Ureter (tissue), 1 donor: ENCODE measurements around the gene EEIG2. TPM values are rescaled to one million over a fixed set of nuclear protein-coding genes. Genes with fewer than 3 reads are reported as not detected.
A peak's percentile ranks its signal among the peaks of the same experiment; 100 is the strongest.
"Not testable (repeated sequence)": the region's sequence is repeated elsewhere in the genome, so short reads cannot be mapped to it uniquely, and the experiment has no call there.

Experiments used
- DNase-seq: peaks from one replicate; pipeline ENCODE4 v3.0.0-alpha.2; 2020; ENCODE audit warnings: low spot score
- total RNA-seq: library from RNA; stranded (reverse); gene quantifications from one replicate; pipeline ENCODE4 v1.2.4, GENCODE V29; 2023
- donor health status: DM: yes; HTN: yes; CAD: no.

Gene EEIG2
- total RNA-seq, 1 donor from 2014 or later: 24.1 TPM

- not testable (repeated sequence) for DNase-seq
These were observed 12.4 kb upstream of the EEIG2 start for GRCh38 chr1:108547493-108547892.

- DNase-seq: no peak
These were observed 8.6 kb upstream of the EEIG2 start for GRCh38 chr1:108551137-108551862.

DNA sequence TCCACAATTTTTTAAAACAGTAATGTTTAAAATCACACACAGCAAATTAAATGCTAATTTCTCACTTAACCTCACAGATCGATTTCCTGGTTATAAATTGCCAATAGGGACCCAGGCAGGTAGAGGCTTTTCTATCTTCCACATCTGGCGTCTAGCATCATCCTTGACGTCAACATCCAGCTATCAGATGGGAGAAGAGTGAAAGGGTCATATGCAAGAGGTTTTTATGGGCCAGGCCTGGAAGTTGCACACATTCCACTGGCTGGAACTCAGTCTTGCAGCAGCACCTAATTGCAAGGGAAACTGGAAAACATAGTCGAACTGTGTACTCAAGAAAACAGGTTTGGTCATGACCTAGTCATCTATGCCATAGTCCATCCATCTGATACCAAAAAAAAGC, 6.0 kb upstream of the EEIG2 start:
- DNase-seq: no peak

- no peak for DNase-seq
These were observed 5.0 kb upstream of the EEIG2 start for GRCh38 chr1:108554682-108555427.

- DNase-seq: no peak
These were observed 3.8 kb upstream of the EEIG2 start for GRCh38 chr1:108556066-108556465.

DNA sequence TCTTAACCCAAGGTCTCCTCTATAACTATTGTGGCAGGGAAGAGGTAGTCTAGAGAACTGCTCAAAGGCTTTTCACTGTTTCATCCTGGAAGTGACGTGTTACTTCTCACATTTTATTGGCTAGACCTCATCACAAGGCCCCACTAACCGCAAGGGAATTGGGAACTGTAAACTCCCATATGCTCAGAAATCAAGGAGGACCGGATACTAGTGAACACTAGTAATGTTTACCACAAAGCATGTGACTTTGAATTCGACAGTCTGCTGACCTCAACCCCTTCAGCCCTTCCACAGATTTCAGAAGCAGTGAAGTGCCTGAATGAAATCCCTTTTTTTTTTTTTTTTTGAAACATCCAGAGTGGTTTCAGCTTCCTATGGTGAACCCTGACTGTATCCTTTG, 3.4 kb upstream of the EEIG2 start:
- no peak for DNase-seq

DNA sequence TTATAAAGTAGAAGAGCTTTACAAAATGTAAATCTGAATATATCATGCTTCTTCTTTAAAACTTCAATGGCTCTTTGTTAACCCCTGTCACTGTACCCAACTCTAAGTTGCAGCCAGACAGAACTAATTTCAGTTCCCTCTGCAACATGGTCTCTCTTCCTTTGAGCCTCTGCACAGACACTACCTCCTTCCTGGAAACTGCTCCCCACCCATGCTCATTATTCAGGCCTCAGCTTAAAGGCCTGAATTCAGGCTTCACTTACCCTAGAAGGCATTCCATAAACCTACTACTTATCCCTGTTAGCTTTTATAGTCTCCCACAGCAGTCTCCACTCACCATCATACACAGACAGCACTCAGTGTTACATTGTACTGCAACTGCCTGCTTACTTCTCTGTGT, 2.6 kb upstream of the EEIG2 start:
- no peak for DNase-seq

DNA sequence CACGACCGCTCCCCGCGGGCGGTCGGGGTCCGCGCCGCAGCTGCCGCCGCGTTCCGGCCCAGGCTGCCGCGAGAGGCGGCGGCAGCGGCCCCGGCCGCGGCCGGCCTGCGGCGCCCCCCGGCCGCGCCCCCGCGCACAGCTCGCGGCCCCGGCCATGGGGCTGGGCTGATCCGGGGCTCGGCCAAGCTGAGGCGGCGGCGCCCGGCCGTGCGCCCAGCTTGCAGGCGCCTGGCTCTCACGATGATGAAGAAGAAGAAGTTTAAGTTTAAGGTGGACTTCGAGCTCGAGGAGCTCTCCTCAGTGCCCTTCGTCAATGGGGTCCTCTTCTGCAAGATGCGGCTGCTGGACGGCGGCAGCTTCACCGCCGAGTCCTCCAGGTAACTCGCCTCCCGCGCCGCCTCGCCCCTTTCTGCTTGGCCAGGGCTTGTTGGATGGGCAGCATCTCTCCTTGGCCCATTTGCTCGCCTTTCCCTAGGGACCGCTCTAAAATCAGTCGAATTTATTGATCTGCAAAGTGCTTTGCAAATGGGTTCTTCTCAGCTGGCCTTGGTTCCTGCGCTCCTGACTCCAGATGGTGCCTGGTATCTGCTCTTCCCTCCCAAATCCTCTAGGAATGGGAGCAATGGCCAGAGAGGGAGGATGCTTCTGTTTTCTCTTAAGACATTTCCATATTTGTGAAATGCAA, 431 bp downstream of the EEIG2 start:
- DNase-seq: no peak

DNA sequence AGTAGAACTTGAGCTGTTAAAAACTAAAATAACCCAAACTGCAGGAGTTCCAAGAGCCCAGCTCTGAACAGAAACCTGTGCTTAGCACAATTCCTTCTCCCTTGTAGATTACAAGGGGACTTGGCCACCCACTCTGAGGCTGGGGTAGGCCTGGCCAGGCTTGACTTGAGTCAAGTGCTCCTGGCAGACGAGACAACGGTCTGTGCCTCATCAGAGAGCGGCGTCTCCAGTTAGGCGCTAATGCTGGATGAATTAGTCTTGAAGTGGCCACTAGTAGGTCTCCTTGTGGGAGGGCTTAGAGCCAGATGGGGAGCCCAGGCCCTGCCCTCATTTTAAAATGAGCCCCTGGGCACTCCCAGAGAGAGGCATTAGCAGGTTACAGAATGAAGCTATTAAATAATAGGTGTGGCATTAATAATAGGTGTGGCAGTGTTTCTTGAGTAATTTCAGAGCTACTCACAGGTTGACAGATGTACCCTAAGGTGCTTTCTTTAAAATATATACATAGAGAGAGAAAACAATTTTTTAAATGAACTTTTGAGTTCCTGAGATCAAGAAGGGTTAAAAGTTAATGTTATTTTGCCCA, 1.1 kb downstream of the EEIG2 start:
- DNase-seq: peak; percentile 49

- peak; percentile 80 for DNase-seq
These were observed 1.9 kb downstream of the EEIG2 start for GRCh38 chr1:108561689-108562326.

- DNase-seq: no peak
These were observed 3.9 kb downstream of the EEIG2 start for GRCh38 chr1:108563808-108564207.

GRCh38 chr1:108565081-108565480, 5.2 kb downstream of the EEIG2 start:
- no peak for DNase-seq

DNA sequence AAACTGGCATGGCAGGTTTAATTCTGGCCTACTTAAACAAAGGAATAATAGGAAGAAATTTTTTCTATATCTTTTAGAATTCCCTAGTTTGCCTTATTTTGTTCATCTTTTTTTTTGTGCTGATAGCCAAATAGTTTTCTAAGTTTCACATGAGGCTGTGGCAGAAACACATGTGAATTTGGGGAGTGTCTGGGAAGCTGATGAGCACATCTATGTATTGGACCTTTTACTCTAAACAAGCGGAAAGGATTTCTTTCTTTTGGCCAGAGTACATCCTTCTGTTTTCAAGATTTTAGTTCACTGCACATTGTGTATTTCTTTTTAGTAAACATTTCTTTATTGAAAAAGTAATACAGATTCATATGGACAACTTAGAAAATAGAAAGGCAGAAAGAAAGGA, 5.6 kb downstream of the EEIG2 start:
- no peak for DNase-seq

DNA sequence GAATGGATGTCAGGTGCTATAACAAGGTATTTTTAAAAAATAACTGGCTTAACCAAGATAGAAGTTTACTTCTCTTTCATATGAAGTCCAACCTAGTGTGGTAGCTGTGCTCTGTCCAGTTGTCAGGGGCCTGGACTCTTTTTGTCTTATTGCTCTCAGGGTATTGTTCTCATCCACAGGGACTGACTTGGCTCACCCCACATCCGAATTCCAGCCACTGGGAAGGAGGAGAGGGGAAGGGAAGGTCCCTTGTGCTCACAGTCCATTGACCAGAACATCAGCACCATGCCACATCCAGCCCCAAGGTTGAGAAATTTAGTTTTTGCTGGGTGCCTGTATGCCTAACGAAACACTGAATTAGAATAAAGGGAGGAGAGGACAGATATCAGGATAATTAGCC, 8.7 kb downstream of the EEIG2 start:
- no peak for DNase-seq

- no peak for DNase-seq
These were observed 9.3 kb downstream of the EEIG2 start for GRCh38 chr1:108569097-108569728.

DNA sequence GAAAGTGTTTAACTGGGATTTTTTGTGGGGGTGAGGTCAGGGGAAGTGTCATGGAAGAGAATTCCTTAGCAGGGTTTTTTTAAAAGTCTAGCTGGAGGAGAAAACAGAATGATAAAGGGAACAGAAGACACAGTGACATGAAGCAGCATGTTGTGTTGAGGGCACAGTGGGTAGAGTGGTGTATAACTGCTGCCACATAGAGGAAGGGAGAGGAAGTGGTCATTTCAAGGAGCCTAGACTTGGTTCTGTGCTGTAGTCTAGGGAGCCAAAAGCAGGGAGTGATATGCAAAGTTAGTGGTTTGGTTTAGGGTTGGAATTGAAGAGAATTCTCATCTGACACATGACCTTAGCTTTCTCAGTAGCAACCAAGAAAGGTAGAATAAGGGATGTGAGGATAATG, 10.2 kb downstream of the EEIG2 start:
- no peak for DNase-seq

- DNase-seq: no peak
These were observed 11.1 kb downstream of the EEIG2 start for GRCh38 chr1:108570998-108571401.

- no peak for DNase-seq
These were observed 12.3 kb downstream of the EEIG2 start for GRCh38 chr1:108572182-108572581.

DNA sequence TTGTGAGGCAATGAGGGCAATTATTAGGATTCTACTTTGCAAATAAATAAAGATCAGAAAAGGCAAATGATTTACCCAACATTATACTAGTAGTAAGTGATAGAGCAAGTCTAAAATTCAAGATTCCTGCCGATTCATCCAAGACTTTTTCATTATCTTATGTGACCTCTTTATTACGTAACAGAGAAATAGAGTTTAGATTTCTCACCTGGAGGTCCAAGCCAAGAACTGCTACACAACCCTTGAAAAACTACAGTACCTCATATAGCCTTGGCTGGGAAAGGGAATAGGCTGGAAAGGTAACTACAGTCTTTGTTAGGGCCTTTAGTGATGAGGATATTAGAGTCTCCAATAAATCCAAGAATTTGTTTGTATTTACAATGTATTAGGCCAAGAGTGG, 13.3 kb downstream of the EEIG2 start:
- DNase-seq: no peak

- DNase-seq: no peak
These were observed 14.1 kb downstream of the EEIG2 start for GRCh38 chr1:108574008-108574407.

GRCh38 chr1:108575375-108575774, 15.5 kb downstream of the EEIG2 start:
- DNase-seq: no peak
